Fibroblast of lung (primary cell): Measurements from ENCODE around the gene PDS5B. TPM values are rescaled to one million over a fixed set of nuclear protein-coding genes. Genes with fewer than 3 reads are reported as not detected.

Experiments
- DNase-seq, 2 donors: peaks; one replicate each; pipeline versions ENCODE4 v3.0.0 to v3.0.0-alpha.2; 2010; ENCODE audit warnings: low read depth in 2 of 2
- H2AFZ ChIP-seq: 2 replicates; pipeline ENCODE4 v1.5.1; 2012; ENCODE audit warnings: low read length, control low read depth, inconsistent platforms
- H3K27ac ChIP-seq: 2 replicates; pipeline ENCODE4 v1.5.1; 2011; ENCODE audit warnings: low read length, control low read depth; ENCODE audit not compliant: insufficient read depth
- H3K27me3 ChIP-seq: 2 replicates; pipeline ENCODE4 v1.5.1; 2011; ENCODE audit warnings: mild to moderate bottlenecking, low read length; ENCODE audit not compliant: control insufficient read depth, insufficient read depth
- H3K36me3 ChIP-seq: 2 replicates; pipeline ENCODE4 v1.5.1; 2011; ENCODE audit warnings: low read length; ENCODE audit not compliant: control insufficient read depth, insufficient read depth
- H3K4me1 ChIP-seq: 2 replicates; pipeline ENCODE4 v1.5.1; 2011; ENCODE audit warnings: low read length; ENCODE audit not compliant: control insufficient read depth, insufficient read depth; ENCODE audit errors: extremely low read depth
- H3K4me2 ChIP-seq: 2 replicates; pipeline ENCODE4 v1.5.1; 2011; ENCODE audit warnings: low read length, control low read depth; ENCODE audit not compliant: insufficient read depth; ENCODE audit errors: extremely low read depth
- H3K4me3 ChIP-seq, 4 experiments: fragments of 200-600 bp in 1 of 4; sonication (generic) in 1 of 4; replicated peaks in 1 of 4; 2 replicates each; pipeline ENCODE4 v1.5.1; 2011 to 2016; ENCODE audit warnings: low read length in 4 of 4, low read depth in 3 of 4, mild to moderate bottlenecking in 3 of 4, control low read depth in 2 of 4, inconsistent platforms in 1 of 4, mixed read lengths in 1 of 4; ENCODE audit not compliant: insufficient read depth in 1 of 4; ENCODE audit errors: control extremely low read depth in 1 of 4
- H3K79me2 ChIP-seq: 2 replicates; pipeline ENCODE4 v1.5.1; 2012; ENCODE audit warnings: mild to moderate bottlenecking, low read length, inconsistent platforms; ENCODE audit not compliant: control insufficient read depth, insufficient read depth
- H3K9ac ChIP-seq: 2 replicates; pipeline ENCODE4 v1.5.1; 2011; ENCODE audit warnings: mild to moderate bottlenecking, low read length, control low read depth; ENCODE audit not compliant: insufficient read depth
- H3K9me3 ChIP-seq: 2 replicates; pipeline ENCODE4 v1.5.1; 2012; ENCODE audit warnings: low read depth, low read length; ENCODE audit not compliant: control insufficient read depth, insufficient read depth
- H4K20me1 ChIP-seq: 2 replicates; pipeline ENCODE4 v1.5.1; 2011; ENCODE audit warnings: low read length; ENCODE audit not compliant: control insufficient read depth, insufficient read depth; ENCODE audit errors: extremely low read depth
- CTCF ChIP-seq, 2 donors: IDR thresholded peaks in 1 of 2; conservative IDR thresholded peaks in 1 of 2; 1 replicate in 1 of 2; 2 replicates in 1 of 2; pipeline ENCODE4 v1.5.1; 2011 to 2012; ENCODE audit warnings: low read length in 2 of 2, control low read depth in 1 of 2, inconsistent platforms in 1 of 2, low read depth in 1 of 2, mild to moderate bottlenecking in 1 of 2
- EZH2 ChIP-seq: IDR thresholded peaks from 2 replicates; pipeline ENCODE4 v1.5.1; 2012; ENCODE audit warnings: low read length, control low read depth, mild to moderate bottlenecking; ENCODE audit errors: missing control alignments
- polyA plus RNA-seq, 2 donors: library from polyadenylated mRNA; depleted of rRNA in 1 of 2; stranded (reverse) in 1 of 2; unstranded in 1 of 2; fragments of >200 nt; gene quantifications; 2 replicates each; pipeline ENCODE4 v1.2.1, GENCODE V29; 2011 to 2012; ENCODE audit warnings: missing spikeins in 1 of 2
- total RNA-seq: library from RNA; depleted of rRNA; stranded (reverse); fragments of >200 nt; gene quantifications from 2 replicates; pipeline ENCODE4 v1.2.1, GENCODE V29; 2014

Gene PDS5B
- total and polyA plus RNA-seq, 2 donors (not counting 1 experiment from before 2014, with no cell fraction given) = 18.6 to 25.6 TPM

GRCh38 chr13:32759152-32759551 lies 172.9 kb downstream of the PDS5B start:
- no peak for DNase-seq
- no peak overlapping the region for H3K9ac ChIP-seq
- H3K4me2 ChIP-seq = no peak overlapping the region
- H3K79me2 ChIP-seq = no peaks in the 10 kb centered on the region
- H3K4me3 ChIP-seq = no peak overlapping the region
- H3K4me1 ChIP-seq = no peaks in the 10 kb centered on the region
- H3K27ac ChIP-seq = no peak overlapping the region
- H4K20me1 ChIP-seq = no peaks in the 10 kb centered on the region
- H3K36me3 ChIP-seq = peaks cover 3% of the 10 kb centered on the region
- H3K27me3 ChIP-seq = no peaks in the 10 kb centered on the region
- TF ChIP-seq CTCF (conservative IDR thresholded peaks at IDR 0.05 in 1 of 2, IDR thresholded peaks at IDR 0.05 in 1 of 2; ENCODE audit: low read depth in 1 of 2, low read length in 2 of 2) (no peak), EZH2 (no peak)
- no peak overlapping the region for H2AFZ ChIP-seq
- no peaks in the 10 kb centered on the region for H3K9me3 ChIP-seq

DNA sequence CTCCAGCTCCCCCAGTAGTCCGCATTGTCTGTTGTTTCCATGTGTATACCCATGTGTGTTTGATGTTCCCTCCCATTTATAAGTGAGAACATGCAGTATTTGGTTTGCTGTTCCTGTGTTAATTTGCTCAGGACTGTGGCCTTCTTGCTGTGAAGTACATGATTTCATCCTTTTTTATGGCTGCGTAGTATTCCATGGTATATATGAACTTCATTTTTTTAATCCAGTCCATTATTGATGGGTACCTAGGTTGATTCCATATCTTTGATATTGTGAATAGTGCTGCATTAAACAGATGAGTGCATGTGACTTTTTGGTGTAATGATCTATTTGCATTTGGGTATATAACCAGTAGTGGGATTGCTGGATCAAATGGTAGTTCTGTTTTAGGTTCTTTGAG lies 175.2 kb downstream of the PDS5B start:
- no peak overlapping the region for H3K4me3 ChIP-seq
- no peaks in the 10 kb centered on the region for H4K20me1 ChIP-seq
- H3K4me2 ChIP-seq = no peak overlapping the region
- no peak overlapping the region for H2AFZ ChIP-seq
- no peak for DNase-seq
- H3K27ac ChIP-seq = no peak overlapping the region
- peaks cover 3% of the 10 kb centered on the region for H3K36me3 ChIP-seq
- TF ChIP-seq CTCF (conservative IDR thresholded peaks at IDR 0.05 in 1 of 2, IDR thresholded peaks at IDR 0.05 in 1 of 2; ENCODE audit: low read depth in 1 of 2, low read length in 2 of 2) = no peak
- no peak for TF ChIP-seq EZH2
- H3K9me3 ChIP-seq = no peaks in the 10 kb centered on the region
- H3K4me1 ChIP-seq = no peaks in the 10 kb centered on the region
- H3K79me2 ChIP-seq = no peaks in the 10 kb centered on the region
- H3K9ac ChIP-seq = no peak overlapping the region
- no peaks in the 10 kb centered on the region for H3K27me3 ChIP-seq

DNA sequence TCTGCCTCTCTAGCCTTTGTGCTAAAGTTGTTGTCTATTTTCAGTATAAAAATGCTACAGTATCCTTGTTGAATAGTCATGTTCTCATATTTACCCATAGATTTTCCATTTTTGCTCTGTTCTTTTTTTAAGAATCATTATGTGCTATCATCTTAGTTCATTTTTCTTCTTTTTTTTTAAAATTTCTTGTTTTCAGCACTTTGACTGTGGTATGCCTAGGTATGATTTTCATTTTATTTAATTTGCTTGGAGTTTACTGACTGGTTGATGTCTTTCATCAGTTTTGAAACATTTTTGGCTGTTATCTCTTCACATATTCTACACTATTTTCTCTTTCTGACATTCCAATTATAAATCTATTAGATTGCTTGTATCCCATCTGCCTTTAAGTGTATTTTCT lies 192.9 kb downstream of the PDS5B start:
- H3K4me2 ChIP-seq = no peak overlapping the region
- H3K9ac ChIP-seq = no peak overlapping the region
- H3K4me1 ChIP-seq = no peaks in the 10 kb centered on the region
- no peak overlapping the region for H2AFZ ChIP-seq
- H4K20me1 ChIP-seq = no peaks in the 10 kb centered on the region
- no peaks in the 10 kb centered on the region for H3K79me2 ChIP-seq
- no peaks in the 10 kb centered on the region for H3K36me3 ChIP-seq
- no peak for TF ChIP-seq CTCF (conservative IDR thresholded peaks at IDR 0.05 in 1 of 2, IDR thresholded peaks at IDR 0.05 in 1 of 2; ENCODE audit: low read depth in 1 of 2, low read length in 2 of 2)
- no peak for TF ChIP-seq EZH2
- H3K27ac ChIP-seq = no peak overlapping the region
- no peak for DNase-seq
- no peaks in the 10 kb centered on the region for H3K27me3 ChIP-seq
- no peaks in the 10 kb centered on the region for H3K9me3 ChIP-seq
- no peak overlapping the region for H3K4me3 ChIP-seq
